ENCODE data around the gene KIAA0513.
A peak's percentile ranks its signal among the peaks of the same experiment; 100 is the strongest.

Gene KIAA0513

DNA sequence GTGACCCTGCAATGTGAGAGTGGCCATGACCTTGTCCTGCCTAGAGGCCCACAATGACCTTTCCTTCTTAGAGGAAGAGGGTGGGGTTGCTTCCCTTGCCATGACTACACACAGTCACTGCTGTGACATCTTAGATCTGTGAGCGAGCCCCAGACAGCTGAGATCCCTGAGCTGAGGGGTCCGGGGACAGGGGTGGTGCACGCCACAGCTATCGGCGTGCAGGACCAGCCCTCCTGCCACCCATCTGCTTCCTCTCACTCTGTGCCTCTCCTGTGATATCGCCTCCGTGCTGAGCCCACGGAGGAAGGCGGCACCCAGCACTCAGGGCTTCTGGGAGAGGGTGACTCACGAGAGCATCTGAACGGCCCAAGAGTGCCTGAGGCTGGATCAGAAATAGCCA lies 35.2 kb downstream of the KIAA0513 start:
- H3K4me1 Mint-ChIP-seq = peaks cover 6% of the 10 kb centered on the region
- H3K27ac Mint-ChIP-seq = no peak overlapping the region
- peaks cover 5% of the 10 kb centered on the region for H3K27me3 Mint-ChIP-seq (ENCODE audit: low read depth)
- H3K9me3 Mint-ChIP-seq = no peaks in the 10 kb centered on the region
- H3K4me3 Mint-ChIP-seq = no peak overlapping the region
- TF ChIP-seq, protein P1, sequence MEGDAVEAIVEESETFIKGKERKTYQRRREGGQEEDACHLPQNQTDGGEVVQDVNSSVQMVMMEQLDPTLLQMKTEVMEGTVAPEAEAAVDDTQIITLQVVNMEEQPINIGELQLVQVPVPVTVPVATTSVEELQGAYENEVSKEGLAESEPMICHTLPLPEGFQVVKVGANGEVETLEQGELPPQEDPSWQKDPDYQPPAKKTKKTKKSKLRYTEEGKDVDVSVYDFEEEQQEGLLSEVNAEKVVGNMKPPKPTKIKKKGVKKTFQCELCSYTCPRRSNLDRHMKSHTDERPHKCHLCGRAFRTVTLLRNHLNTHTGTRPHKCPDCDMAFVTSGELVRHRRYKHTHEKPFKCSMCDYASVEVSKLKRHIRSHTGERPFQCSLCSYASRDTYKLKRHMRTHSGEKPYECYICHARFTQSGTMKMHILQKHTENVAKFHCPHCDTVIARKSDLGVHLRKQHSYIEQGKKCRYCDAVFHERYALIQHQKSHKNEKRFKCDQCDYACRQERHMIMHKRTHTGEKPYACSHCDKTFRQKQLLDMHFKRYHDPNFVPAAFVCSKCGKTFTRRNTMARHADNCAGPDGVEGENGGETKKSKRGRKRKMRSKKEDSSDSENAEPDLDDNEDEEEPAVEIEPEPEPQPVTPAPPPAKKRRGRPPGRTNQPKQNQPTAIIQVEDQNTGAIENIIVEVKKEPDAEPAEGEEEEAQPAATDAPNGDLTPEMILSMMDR (IDR thresholded peaks at IDR 0.05; ENCODE audit: unreplicated experiment in 3 of 3) = no peak
- no peaks in the 10 kb centered on the region for H3K36me3 Mint-ChIP-seq (ENCODE audit: low read depth)

DNA sequence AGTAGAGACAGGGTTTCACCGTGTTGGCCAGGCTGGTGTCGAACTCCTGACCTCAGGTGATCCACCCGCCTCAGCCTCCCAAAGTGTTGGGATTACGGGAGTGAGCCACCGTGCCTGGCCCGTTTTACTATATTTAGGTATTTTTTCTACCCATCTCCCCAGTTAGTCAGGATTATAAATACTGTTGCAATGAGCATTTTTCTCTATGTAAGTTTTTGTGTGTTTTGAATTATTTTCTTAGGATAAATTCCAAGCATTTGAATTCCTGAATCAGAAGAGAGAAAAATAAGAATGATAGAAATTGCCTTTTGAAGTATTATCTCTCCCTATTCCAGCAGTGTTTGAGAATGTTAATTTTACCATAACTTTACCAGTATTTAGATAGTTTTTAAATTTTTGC lies 36.6 kb downstream of the KIAA0513 start:
- Mint-ChIP-seq H3K27ac (peak overlapping the region in 1 of 3 experiments; percentile 1), H3K9me3 (no peaks in the 10 kb centered on the region), H3K36me3 (ENCODE audit: low read depth) (no peaks in the 10 kb centered on the region), H3K27me3 (ENCODE audit: low read depth) (peaks cover 4% of the 10 kb centered on the region), H3K4me3 (no peak overlapping the region), H3K4me1 (peaks cover 5% of the 10 kb centered on the region)
- TF ChIP-seq, protein P1 (IDR thresholded peaks at IDR 0.05; ENCODE audit: unreplicated experiment in 3 of 3) = no peak

DNA sequence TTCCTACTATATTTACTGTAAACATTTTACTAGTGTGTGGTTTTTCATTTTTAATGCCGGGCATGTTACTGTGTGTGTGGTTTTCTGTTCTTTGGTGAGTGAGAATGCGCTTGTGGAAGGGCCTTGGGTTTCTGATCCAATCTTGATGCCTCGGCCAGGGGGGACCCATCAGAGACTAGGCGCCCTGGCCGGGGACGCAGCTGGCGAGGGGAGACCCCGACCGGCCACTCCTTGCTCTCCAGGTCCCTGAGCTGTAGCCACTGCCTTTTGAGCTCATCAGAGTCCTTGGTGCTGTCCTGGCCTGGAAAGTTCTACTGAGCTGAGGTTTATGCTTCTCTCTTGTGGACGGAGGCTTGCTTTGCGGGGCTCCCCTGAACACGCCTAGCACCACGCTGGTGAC lies 37.5 kb downstream of the KIAA0513 start:
- no peaks in the 10 kb centered on the region for H3K36me3 Mint-ChIP-seq (ENCODE audit: low read depth)
- H3K4me3 Mint-ChIP-seq = no peak overlapping the region
- H3K27ac Mint-ChIP-seq = peak overlapping the region in 1 of 3 experiments; percentile 10
- peaks cover 5% of the 10 kb centered on the region for H3K4me1 Mint-ChIP-seq
- TF ChIP-seq, protein P1 (IDR thresholded peaks at IDR 0.05; ENCODE audit: unreplicated experiment in 3 of 3) = no peak
- no peaks in the 10 kb centered on the region for H3K9me3 Mint-ChIP-seq
- H3K27me3 Mint-ChIP-seq (ENCODE audit: low read depth) = no peaks in the 10 kb centered on the region

- Mint-ChIP-seq H3K27ac (no peak overlapping the region), H3K9me3 (no peaks in the 10 kb centered on the region), H3K4me1 (peaks cover 12% of the 10 kb centered on the region), H3K4me3 (no peak overlapping the region), H3K36me3 (ENCODE audit: low read depth) (no peaks in the 10 kb centered on the region), H3K27me3 (ENCODE audit: low read depth) (no peaks in the 10 kb centered on the region)
- TF ChIP-seq, protein P1 (IDR thresholded peaks at IDR 0.05; ENCODE audit: unreplicated experiment in 3 of 3) = no peak
These were observed 38.8 kb downstream of the KIAA0513 start for GRCh38 chr16:85066346-85066885.

DNA sequence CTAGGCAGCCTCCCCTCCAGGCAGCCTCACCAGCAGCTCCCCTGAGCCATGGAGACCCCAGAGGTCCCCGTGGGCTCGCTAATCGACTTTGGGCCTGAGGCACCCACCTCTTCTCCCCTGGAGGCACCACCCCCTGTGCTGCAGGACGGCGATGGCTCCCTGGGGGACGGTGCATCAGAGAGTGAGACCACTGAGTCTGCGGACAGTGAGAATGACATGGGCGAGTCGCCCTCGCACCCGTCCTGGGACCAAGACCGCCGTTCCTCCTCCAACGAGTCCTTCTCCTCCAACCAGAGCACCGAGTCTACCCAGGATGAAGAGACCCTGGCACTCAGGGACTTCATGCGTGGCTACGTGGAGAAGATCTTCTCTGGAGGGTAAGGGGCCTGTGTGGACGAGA lies 39.4 kb downstream of the KIAA0513 start:
- Mint-ChIP-seq H3K4me3 (no peak overlapping the region), H3K4me1 (peaks cover 18% of the 10 kb centered on the region), H3K27me3 (ENCODE audit: low read depth) (no peaks in the 10 kb centered on the region), H3K36me3 (ENCODE audit: low read depth) (peaks cover 4% of the 10 kb centered on the region), H3K27ac (no peak overlapping the region), H3K9me3 (no peaks in the 10 kb centered on the region)
- TF ChIP-seq, protein P1 (IDR thresholded peaks at IDR 0.05; ENCODE audit: unreplicated experiment in 3 of 3) = no peak

DNA sequence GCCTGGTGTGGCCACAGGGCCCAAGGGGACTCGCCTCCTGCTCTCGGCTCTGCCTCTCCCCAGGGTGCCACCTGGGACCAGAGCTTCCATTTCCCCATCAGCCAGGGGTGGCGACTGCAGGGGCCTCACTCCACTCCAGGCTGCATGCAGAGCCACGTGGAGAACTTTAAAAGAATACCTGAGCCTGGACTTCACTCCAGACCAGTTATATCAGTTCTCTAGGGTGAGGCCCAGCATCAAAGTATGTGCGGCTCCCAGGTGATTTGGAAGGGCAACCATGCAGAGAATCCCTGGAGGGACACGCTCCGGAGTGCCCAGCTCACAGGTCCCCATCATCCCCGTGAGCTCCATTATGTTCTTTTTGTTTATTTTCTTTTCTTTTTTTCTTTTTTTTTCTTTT lies 39.8 kb downstream of the KIAA0513 start:
- Mint-ChIP-seq H3K4me1 (peaks cover 22% of the 10 kb centered on the region), H3K9me3 (no peaks in the 10 kb centered on the region), H3K36me3 (ENCODE audit: low read depth) (peaks cover 4% of the 10 kb centered on the region), H3K27me3 (ENCODE audit: low read depth) (no peaks in the 10 kb centered on the region), H3K4me3 (no peak overlapping the region), H3K27ac (no peak overlapping the region)
- TF ChIP-seq, protein P1 (IDR thresholded peaks at IDR 0.05; ENCODE audit: unreplicated experiment in 3 of 3) = no peak
